ENCODE data around the gene REP15.

DNA sequence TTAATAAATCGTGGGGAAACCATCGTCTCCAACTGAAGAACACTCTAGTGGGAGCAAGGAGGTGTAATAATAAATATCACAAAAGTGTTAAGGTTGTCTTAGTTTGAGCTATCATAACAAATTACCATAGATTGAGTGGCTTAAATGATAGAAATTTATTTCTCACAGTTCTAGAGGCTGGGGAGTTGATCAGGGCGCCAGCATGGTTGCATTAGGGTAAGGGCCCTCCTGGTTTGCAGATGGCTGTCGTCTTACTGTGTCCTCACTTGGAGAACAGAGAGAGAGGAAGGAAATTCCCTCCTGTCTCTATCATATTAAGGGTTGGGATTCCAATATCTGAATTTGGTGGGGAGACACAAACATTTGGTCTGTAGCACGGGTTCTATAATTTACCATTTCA is 47.4 kb downstream of the REP15 start:
- no peak for TF ChIP-seq POLR2A (IDR thresholded peaks at IDR 0.05)
- TF ChIP-seq, protein P1, sequence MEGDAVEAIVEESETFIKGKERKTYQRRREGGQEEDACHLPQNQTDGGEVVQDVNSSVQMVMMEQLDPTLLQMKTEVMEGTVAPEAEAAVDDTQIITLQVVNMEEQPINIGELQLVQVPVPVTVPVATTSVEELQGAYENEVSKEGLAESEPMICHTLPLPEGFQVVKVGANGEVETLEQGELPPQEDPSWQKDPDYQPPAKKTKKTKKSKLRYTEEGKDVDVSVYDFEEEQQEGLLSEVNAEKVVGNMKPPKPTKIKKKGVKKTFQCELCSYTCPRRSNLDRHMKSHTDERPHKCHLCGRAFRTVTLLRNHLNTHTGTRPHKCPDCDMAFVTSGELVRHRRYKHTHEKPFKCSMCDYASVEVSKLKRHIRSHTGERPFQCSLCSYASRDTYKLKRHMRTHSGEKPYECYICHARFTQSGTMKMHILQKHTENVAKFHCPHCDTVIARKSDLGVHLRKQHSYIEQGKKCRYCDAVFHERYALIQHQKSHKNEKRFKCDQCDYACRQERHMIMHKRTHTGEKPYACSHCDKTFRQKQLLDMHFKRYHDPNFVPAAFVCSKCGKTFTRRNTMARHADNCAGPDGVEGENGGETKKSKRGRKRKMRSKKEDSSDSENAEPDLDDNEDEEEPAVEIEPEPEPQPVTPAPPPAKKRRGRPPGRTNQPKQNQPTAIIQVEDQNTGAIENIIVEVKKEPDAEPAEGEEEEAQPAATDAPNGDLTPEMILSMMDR (IDR thresholded peaks at IDR 0.05), result no peak
